ENCODE results near the gene SLC39A12. TPM values are rescaled to one million over a fixed set of nuclear protein-coding genes. Genes with fewer than 3 reads are reported as not detected.

SLC39A12 gene
- polyA plus RNA-seq, 1 donor (not counting 4 experiments of a cell fraction or from before 2014, with no cell fraction given), result 0.07 TPM

DNA sequence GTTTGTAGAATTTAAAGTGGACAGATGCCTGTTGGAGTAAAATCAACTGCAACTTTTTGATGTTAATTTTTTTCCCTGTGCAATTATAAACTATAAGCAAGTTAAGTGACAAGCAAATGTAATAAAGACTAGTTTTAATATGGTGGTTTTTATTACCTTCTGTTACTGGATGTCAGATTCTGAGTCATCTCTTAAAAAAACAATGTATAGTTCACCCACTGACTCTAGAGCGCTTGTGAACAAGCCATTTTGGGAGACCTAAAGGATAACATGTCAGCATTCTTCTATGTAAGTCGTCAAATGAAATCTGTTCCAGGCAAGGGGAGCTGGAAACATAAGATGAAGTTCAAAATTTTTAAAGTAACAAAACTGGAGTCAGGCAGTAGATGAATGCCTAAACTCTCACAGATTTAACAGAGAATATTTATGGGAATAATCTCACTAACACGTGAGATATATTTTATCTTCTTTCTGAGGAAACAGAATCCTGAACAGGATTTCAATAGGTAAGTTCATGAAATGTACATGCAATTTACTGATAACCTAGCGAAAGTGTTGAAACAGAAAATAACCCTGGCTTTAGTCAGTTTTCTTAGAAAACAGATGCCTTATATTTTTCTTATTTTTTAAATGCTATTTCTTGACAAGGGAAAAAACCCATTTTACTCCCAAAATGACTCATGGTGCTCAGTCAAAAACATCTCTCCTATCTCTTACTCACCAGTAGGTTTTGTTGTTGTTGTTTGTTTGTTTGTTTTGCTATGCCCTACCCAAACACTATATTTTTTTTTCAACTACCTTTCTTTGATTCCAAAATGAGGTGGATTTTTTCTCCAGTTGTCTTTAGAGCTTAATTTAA lies 91.7 kb downstream of the SLC39A12 start:
- Histone ChIP-seq H3K4me3 (ENCODE audit: control insufficient read depth in 2 of 3, extremely low read depth in 1 of 3, insufficient read depth in 2 of 3, low read depth in 1 of 3, low read length in 3 of 3) (no peak overlapping the region), H3K27ac (ENCODE audit: control insufficient read depth, insufficient read depth, low read length) (no peak overlapping the region), H3K9me1 (ENCODE audit: control insufficient read depth, extremely low read depth, insufficient read depth, low read length) (no peaks in the 10 kb centered on the region), H3K4me1 (ENCODE audit: control insufficient read depth, extremely low read depth, insufficient read depth, low read length) (no peaks in the 10 kb centered on the region), H3K36me3 (ENCODE audit: control insufficient read depth in 2 of 2, extremely low read depth in 1 of 2, insufficient read depth in 2 of 2, low read length in 2 of 2) (no peaks in the 10 kb centered on the region), H2AFZ (ENCODE audit: control insufficient read depth, low read length) (no peak overlapping the region), H4K20me1 (ENCODE audit: control insufficient read depth, extremely low read depth, insufficient read depth, low read length) (no peaks in the 10 kb centered on the region), H3K27me3 (ENCODE audit: control insufficient read depth, extremely low read depth, insufficient read depth, low read length) (no peaks in the 10 kb centered on the region), H3K9me3 (ENCODE audit: control insufficient read depth, low read depth, low read length) (no peaks in the 10 kb centered on the region), H3K79me2 (ENCODE audit: control insufficient read depth, insufficient read depth, low read length) (no peaks in the 10 kb centered on the region), H3K4me2 (ENCODE audit: control insufficient read depth, extremely low read depth, insufficient read depth, low read depth, low read length) (no peak overlapping the region), H3K9ac (ENCODE audit: control insufficient read depth, extremely low read depth, insufficient read depth, low read length) (no peak overlapping the region)
- no peak for FAIRE-seq
- TF ChIP-seq, protein P1, sequence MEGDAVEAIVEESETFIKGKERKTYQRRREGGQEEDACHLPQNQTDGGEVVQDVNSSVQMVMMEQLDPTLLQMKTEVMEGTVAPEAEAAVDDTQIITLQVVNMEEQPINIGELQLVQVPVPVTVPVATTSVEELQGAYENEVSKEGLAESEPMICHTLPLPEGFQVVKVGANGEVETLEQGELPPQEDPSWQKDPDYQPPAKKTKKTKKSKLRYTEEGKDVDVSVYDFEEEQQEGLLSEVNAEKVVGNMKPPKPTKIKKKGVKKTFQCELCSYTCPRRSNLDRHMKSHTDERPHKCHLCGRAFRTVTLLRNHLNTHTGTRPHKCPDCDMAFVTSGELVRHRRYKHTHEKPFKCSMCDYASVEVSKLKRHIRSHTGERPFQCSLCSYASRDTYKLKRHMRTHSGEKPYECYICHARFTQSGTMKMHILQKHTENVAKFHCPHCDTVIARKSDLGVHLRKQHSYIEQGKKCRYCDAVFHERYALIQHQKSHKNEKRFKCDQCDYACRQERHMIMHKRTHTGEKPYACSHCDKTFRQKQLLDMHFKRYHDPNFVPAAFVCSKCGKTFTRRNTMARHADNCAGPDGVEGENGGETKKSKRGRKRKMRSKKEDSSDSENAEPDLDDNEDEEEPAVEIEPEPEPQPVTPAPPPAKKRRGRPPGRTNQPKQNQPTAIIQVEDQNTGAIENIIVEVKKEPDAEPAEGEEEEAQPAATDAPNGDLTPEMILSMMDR (optimal IDR thresholded peaks at IDR 0.05 in 1 of 3, IDR thresholded peaks at IDR 0.05 in 1 of 3, conservative IDR thresholded peaks at IDR 0.05 in 1 of 3; ENCODE audit: extremely low read depth in 1 of 3, insufficient read depth in 2 of 3, low read length in 3 of 3), result no peak
- no peak for TF ChIP-seq EZH2 (IDR thresholded peaks at IDR 0.05; ENCODE audit: low read length)
- DNase-seq (ENCODE audit: low read depth, low spot score), result no peak
- dilution Hi-C loops (cut with MboI; ENCODE audit: extremely low pct_ligation_motif_present, low sequenced_read_pairs), result no loop called here

DNA sequence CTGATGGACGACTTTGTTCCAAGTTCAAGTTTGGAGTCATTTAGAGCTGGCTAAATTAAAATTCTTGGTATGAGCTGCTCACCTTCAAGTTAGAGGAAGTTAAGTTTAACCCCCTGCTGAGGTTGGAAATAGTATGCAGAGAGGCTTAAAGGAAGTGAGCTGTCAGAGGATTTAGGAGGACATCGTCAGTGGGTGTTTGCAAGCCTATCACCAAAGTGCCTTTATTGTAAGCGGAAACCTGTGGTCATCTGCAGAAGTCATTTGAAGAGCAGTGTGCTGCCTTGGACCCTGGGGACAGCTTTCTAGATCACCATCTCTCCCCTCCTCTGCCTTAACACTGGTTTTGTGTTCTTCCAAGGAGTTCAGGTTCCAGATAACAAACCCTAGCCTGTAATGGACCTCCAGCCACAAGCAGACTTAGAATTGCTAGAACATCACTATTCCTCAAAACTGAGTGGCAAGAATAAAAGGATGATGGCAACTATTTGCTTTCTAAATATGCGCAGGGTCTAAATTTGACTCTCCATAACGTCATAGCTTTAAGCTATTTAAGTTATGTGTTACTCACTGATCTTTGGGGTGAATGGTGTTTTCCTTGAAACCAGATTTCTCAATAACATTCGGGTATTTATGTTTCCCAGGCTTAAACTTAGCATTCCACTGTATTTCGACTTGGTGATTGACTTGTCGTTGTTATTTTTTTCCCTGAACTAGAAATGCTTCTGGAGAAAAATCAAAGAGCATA lies 93.4 kb downstream of the SLC39A12 start:
- no peaks in the 10 kb centered on the region for H4K20me1 ChIP-seq (ENCODE audit: control insufficient read depth, extremely low read depth, insufficient read depth, low read length)
- dilution Hi-C loops (cut with MboI; ENCODE audit: extremely low pct_ligation_motif_present, low sequenced_read_pairs), result no loop called here
- no peak overlapping the region for H3K4me2 ChIP-seq (ENCODE audit: control insufficient read depth, extremely low read depth, insufficient read depth, low read depth, low read length)
- H2AFZ ChIP-seq (ENCODE audit: control insufficient read depth, low read length), result no peak overlapping the region
- H3K4me3 ChIP-seq (ENCODE audit: control insufficient read depth in 2 of 3, extremely low read depth in 1 of 3, insufficient read depth in 2 of 3, low read depth in 1 of 3, low read length in 3 of 3), result no peak overlapping the region
- TF ChIP-seq EZH2 (IDR thresholded peaks at IDR 0.05; ENCODE audit: low read length), result no peak
- TF ChIP-seq, protein P1 (optimal IDR thresholded peaks at IDR 0.05 in 1 of 3, IDR thresholded peaks at IDR 0.05 in 1 of 3, conservative IDR thresholded peaks at IDR 0.05 in 1 of 3; ENCODE audit: extremely low read depth in 1 of 3, insufficient read depth in 2 of 3, low read length in 3 of 3), result no peak
- no peaks in the 10 kb centered on the region for H3K79me2 ChIP-seq (ENCODE audit: control insufficient read depth, insufficient read depth, low read length)
- H3K4me1 ChIP-seq (ENCODE audit: control insufficient read depth, extremely low read depth, insufficient read depth, low read length), result no peaks in the 10 kb centered on the region
- no peaks in the 10 kb centered on the region for H3K9me3 ChIP-seq (ENCODE audit: control insufficient read depth, low read depth, low read length)
- no peak overlapping the region for H3K27ac ChIP-seq (ENCODE audit: control insufficient read depth, insufficient read depth, low read length)
- H3K9ac ChIP-seq (ENCODE audit: control insufficient read depth, extremely low read depth, insufficient read depth, low read length), result no peak overlapping the region
- FAIRE-seq, result no peak
- H3K36me3 ChIP-seq (ENCODE audit: control insufficient read depth in 2 of 2, extremely low read depth in 1 of 2, insufficient read depth in 2 of 2, low read length in 2 of 2), result no peaks in the 10 kb centered on the region
- no peak for DNase-seq (ENCODE audit: low read depth, low spot score)
- H3K9me1 ChIP-seq (ENCODE audit: control insufficient read depth, extremely low read depth, insufficient read depth, low read length), result no peaks in the 10 kb centered on the region
- H3K27me3 ChIP-seq (ENCODE audit: control insufficient read depth, extremely low read depth, insufficient read depth, low read length), result no peaks in the 10 kb centered on the region

Data from keratinocyte (primary cell).